CD4-positive, alpha-beta T cell treated with Interleukin-12 subunit alpha and Interleukin-12 subunit beta, for 1 hour (primary cell): ENCODE data around the gene PNRC2.

ENCODE experiments used
- DNase-seq: peaks from one replicate; pipeline ENCODE4 v3.0.0-alpha.2; 2020

The PNRC2 gene

GRCh38 chr1:23959461-23960290, at the start of gene PNRC2:
TSS of gene PNRC2 (plus strand) at chr1:23959828. CDS start at chr1:23961458, 1,630 bp downstream.
- DNase-seq = peak; percentile 96

- DNase-seq = no peak
Measured at GRCh38 chr1:23910144-23910543, 49.5 kb upstream of the PNRC2 start.

- no peak for DNase-seq
Measured at GRCh38 chr1:23910553-23911246, 48.9 kb upstream of the PNRC2 start.

GRCh38 chr1:23911921-23912320, 47.7 kb upstream of the PNRC2 start:
- no peak for DNase-seq

- DNase-seq = peak; percentile 42
Measured at GRCh38 chr1:23913212-23913880, 46.3 kb upstream of the PNRC2 start, which contains the start of gene CNR2. TSS of gene CNR2 (minus strand) at chr1:23913362. CDS start at chr1:23875617, 37,745 bp downstream.

- no peak for DNase-seq
Measured at GRCh38 chr1:23914921-23915320, 44.7 kb upstream of the PNRC2 start.

GRCh38 chr1:23915466-23915865, 44.2 kb upstream of the PNRC2 start:
- no peak for DNase-seq

- peak; percentile 67 for DNase-seq
Measured at GRCh38 chr1:23916209-23917131, 43.2 kb upstream of the PNRC2 start.

GRCh38 chr1:23922321-23922943, 37.2 kb upstream of the PNRC2 start:
- no peak for DNase-seq

- no peak for DNase-seq
Measured at GRCh38 chr1:23923592-23924499, 35.8 kb upstream of the PNRC2 start.

GRCh38 chr1:23924601-23925000, 35.0 kb upstream of the PNRC2 start:
- DNase-seq = no peak

GRCh38 chr1:23925279-23925678, 34.3 kb upstream of the PNRC2 start:
- no peak for DNase-seq

GRCh38 chr1:23927097-23927496, 32.5 kb upstream of the PNRC2 start:
- no peak for DNase-seq

- no peak for DNase-seq
Measured at GRCh38 chr1:23928789-23929188, 30.8 kb upstream of the PNRC2 start.

- DNase-seq = no peak
Measured at GRCh38 chr1:23930270-23930669, 29.4 kb upstream of the PNRC2 start.

- no peak for DNase-seq
Measured at GRCh38 chr1:23930861-23931490, 28.7 kb upstream of the PNRC2 start.

GRCh38 chr1:23931491-23931880, 28.1 kb upstream of the PNRC2 start:
- DNase-seq = no peak

- no peak for DNase-seq
Measured at GRCh38 chr1:23936481-23937176, 23.0 kb upstream of the PNRC2 start.

- DNase-seq = no peak
Measured at GRCh38 chr1:23947366-23947765, 12.3 kb upstream of the PNRC2 start.

- DNase-seq = no peak
Measured at GRCh38 chr1:23953020-23953419, 6.6 kb upstream of the PNRC2 start.
